ENCODE measurements around the gene LAS1L. TPM values are rescaled to one million over a fixed set of nuclear protein-coding genes. Genes with fewer than 3 reads are reported as not detected.
"Not testable (repeated sequence)": the region's sequence is repeated elsewhere in the genome, so short reads cannot be mapped to it uniquely, and the experiment has no call there.

The LAS1L gene
- total and polyA plus RNA-seq, 4 donors, result 15.5 to 27.0 (median 23.1) TPM

GRCh38 chrX:65491620-65492019, 43.0 kb downstream of the LAS1L start:
- ATAC-seq (ENCODE audit: insufficient read depth, low FRiP score) (no peak), DNase-seq (no peak)
- Histone ChIP-seq H3K27ac (ENCODE audit: low read depth in 1 of 2, low read length in 1 of 2) (no peak overlapping the region), H3K36me3 (ENCODE audit: control insufficient read depth in 4 of 4, insufficient read depth in 4 of 4, low read length in 4 of 4) (no peaks in the 10 kb centered on the region), H3K9ac (ENCODE audit: insufficient read depth in 1 of 2, low read length in 2 of 2) (no peak overlapping the region), H3K9me3 (ENCODE audit: control insufficient read depth in 4 of 4, insufficient read depth in 3 of 4, low read length in 3 of 4) (peaks cover 0 to 2% (median 0%) of the 10 kb centered on the region in 4 donors), H3K27me3 (ENCODE audit: control insufficient read depth in 3 of 3, insufficient read depth in 3 of 3, low read length in 2 of 3) (no peaks in the 10 kb centered on the region), H3K4me3 (no peak overlapping the region), H3K4me1 (ENCODE audit: control insufficient read depth in 5 of 5, insufficient read depth in 5 of 5, low read length in 5 of 5) (no peaks in the 10 kb centered on the region)
- no peak for TF ChIP-seq CTCF (IDR thresholded peaks at IDR 0.05; ENCODE audit: control extremely low read depth, extremely low read depth)
- 82 to 95% methylated on average over 2 to 3 of the region's 3 CpGs for WGBS, 2 donors

- DNase-seq (no peak), ATAC-seq (ENCODE audit: insufficient read depth, low FRiP score) (no peak)
- H3K9me3 ChIP-seq (ENCODE audit: control insufficient read depth in 4 of 4, insufficient read depth in 3 of 4, low read length in 3 of 4), result peaks cover 0 to 2% (median 0%) of the 10 kb centered on the region in 4 donors
- no peak overlapping the region for H3K4me3 ChIP-seq
- H3K36me3 ChIP-seq (ENCODE audit: control insufficient read depth in 4 of 4, insufficient read depth in 4 of 4, low read length in 4 of 4), result no peaks in the 10 kb centered on the region
- H3K9ac ChIP-seq (ENCODE audit: insufficient read depth in 1 of 2, low read length in 2 of 2), result no peak overlapping the region
- no peaks in the 10 kb centered on the region for H3K27me3 ChIP-seq (ENCODE audit: control insufficient read depth in 3 of 3, insufficient read depth in 3 of 3, low read length in 2 of 3)
- TF ChIP-seq CTCF (IDR thresholded peaks at IDR 0.05; ENCODE audit: control extremely low read depth, extremely low read depth), result no peak
- 59 to 76% methylated on average over 5 of the region's 5 CpGs for WGBS, 2 donors
- H3K4me1 ChIP-seq (ENCODE audit: control insufficient read depth in 5 of 5, insufficient read depth in 5 of 5, low read length in 5 of 5), result no peaks in the 10 kb centered on the region
- H3K27ac ChIP-seq (ENCODE audit: low read depth in 1 of 2, low read length in 1 of 2), result no peak overlapping the region
Measured at GRCh38 chrX:65488495-65488894, 46.1 kb downstream of the LAS1L start.

- Histone ChIP-seq H3K27me3 (ENCODE audit: control insufficient read depth in 3 of 3, insufficient read depth in 3 of 3, low read length in 2 of 3) (no peaks in the 10 kb centered on the region), H3K4me3 (no peak overlapping the region), H3K36me3 (ENCODE audit: control insufficient read depth in 4 of 4, insufficient read depth in 4 of 4, low read length in 4 of 4) (no peaks in the 10 kb centered on the region), H3K4me1 (ENCODE audit: control insufficient read depth in 5 of 5, insufficient read depth in 5 of 5, low read length in 5 of 5) (no peaks in the 10 kb centered on the region), H3K27ac (ENCODE audit: low read depth in 1 of 2, low read length in 1 of 2) (no peak overlapping the region), H3K9me3 (ENCODE audit: control insufficient read depth in 4 of 4, insufficient read depth in 3 of 4, low read length in 3 of 4) (peaks cover 0 to 3% (median 1%) of the 10 kb centered on the region in 4 donors), H3K9ac (ENCODE audit: insufficient read depth in 1 of 2, low read length in 2 of 2) (no peak overlapping the region)
- DNase-seq, result no peak
- TF ChIP-seq CTCF (IDR thresholded peaks at IDR 0.05; ENCODE audit: control extremely low read depth, extremely low read depth), result no peak
- ATAC-seq (ENCODE audit: insufficient read depth, low FRiP score), result no peak
- 48 to 53% methylated on average over 3 of the region's 3 CpGs for WGBS, 2 donors
Measured at GRCh38 chrX:65480960-65481359, 53.6 kb downstream of the LAS1L start.

GRCh38 chrX:65479102-65479501, 55.5 kb downstream of the LAS1L start:
- ATAC-seq (ENCODE audit: insufficient read depth, low FRiP score); DNase-seq; H3K9me3 ChIP-seq (ENCODE audit: control insufficient read depth in 4 of 4, insufficient read depth in 3 of 4, low read length in 3 of 4); H3K27ac ChIP-seq (ENCODE audit: low read depth in 1 of 2, low read length in 1 of 2); H3K9ac ChIP-seq (ENCODE audit: insufficient read depth in 1 of 2, low read length in 2 of 2); H3K4me3 ChIP-seq; H3K4me1 ChIP-seq (ENCODE audit: control insufficient read depth in 5 of 5, insufficient read depth in 5 of 5, low read length in 5 of 5); H3K36me3 ChIP-seq (ENCODE audit: control insufficient read depth in 4 of 4, insufficient read depth in 4 of 4, low read length in 4 of 4); H3K27me3 ChIP-seq (ENCODE audit: control insufficient read depth in 3 of 3, insufficient read depth in 3 of 3, low read length in 2 of 3): not testable (repeated sequence)
- 82 to 88% methylated on average over 3 of the region's 3 CpGs for WGBS, 2 donors

Measured in lung (tissue), 12 donors.